GM18505 (cell line): ENCODE data around the gene FRMPD1.

Experiments used
- ATAC-seq: cut with Tn5 transposase; IDR thresholded peaks from one replicate; pipeline ENCODE4 v1.9.1; 2021; ENCODE audit not compliant: unreplicated experiment
- POLR2A ChIP-seq: IDR thresholded peaks from 4 replicates; pipeline ENCODE4 v1.6.1; 2011; ENCODE audit warnings: borderline replicate concordance; ENCODE audit not compliant: insufficient read depth, insufficient read length; ENCODE audit errors: extremely low read depth

Gene FRMPD1

GRCh38 chr9:37645903-37646506, 4.7 kb upstream of the FRMPD1 start:
- no peak for TF ChIP-seq POLR2A

GRCh38 chr9:37650299-37650872, 368 bp upstream of the FRMPD1 start:
- TF ChIP-seq POLR2A, result no peak
- no peak for ATAC-seq

More at GRCh38 chr9:37645903-37646506, 4.7 kb upstream of the FRMPD1 start:
- ATAC-seq, result no peak

- no peak for TF ChIP-seq POLR2A
- ATAC-seq, result no peak
Measured at GRCh38 chr9:37652261-37652660, 1.5 kb downstream of the FRMPD1 start.

- ATAC-seq, result no peak
- TF ChIP-seq POLR2A, result no peak
Measured at GRCh38 chr9:37653385-37653784, 2.6 kb downstream of the FRMPD1 start.

- ATAC-seq, result no peak
- no peak for TF ChIP-seq POLR2A
Measured at GRCh38 chr9:37656936-37657335, 6.2 kb downstream of the FRMPD1 start.

GRCh38 chr9:37660691-37661090, 9.9 kb downstream of the FRMPD1 start:
- no peak for TF ChIP-seq POLR2A
- no peak for ATAC-seq

GRCh38 chr9:37663926-37664325, 13.2 kb downstream of the FRMPD1 start:
- no peak for TF ChIP-seq POLR2A
- no peak for ATAC-seq

- TF ChIP-seq POLR2A, result no peak
- ATAC-seq, result no peak
Measured at GRCh38 chr9:37667706-37668105, 17.0 kb downstream of the FRMPD1 start.

- no peak for TF ChIP-seq POLR2A
- no peak for ATAC-seq
Measured at GRCh38 chr9:37668116-37668601, 17.4 kb downstream of the FRMPD1 start.

- no peak for ATAC-seq
- TF ChIP-seq POLR2A, result no peak
Measured at GRCh38 chr9:37669232-37669631, 18.5 kb downstream of the FRMPD1 start.

- TF ChIP-seq POLR2A, result no peak
- ATAC-seq, result no peak
Measured at GRCh38 chr9:37675661-37676060, 24.9 kb downstream of the FRMPD1 start.

- TF ChIP-seq POLR2A, result no peak
- no peak for ATAC-seq
Measured at GRCh38 chr9:37676411-37676830, 25.7 kb downstream of the FRMPD1 start.

- no peak for ATAC-seq
Measured at GRCh38 chr9:37677435-37677834, 26.7 kb downstream of the FRMPD1 start.

GRCh38 chr9:37678789-37679273, 28.1 kb downstream of the FRMPD1 start:
- no peak for ATAC-seq
- TF ChIP-seq POLR2A, result no peak

More at GRCh38 chr9:37677435-37677834, 26.7 kb downstream of the FRMPD1 start:
- TF ChIP-seq POLR2A, result no peak
